CD8-positive, alpha-beta memory T cell (primary cell): Measurements from ENCODE around the gene EEF1AKMT3. TPM values are rescaled to one million over a fixed set of nuclear protein-coding genes. Genes with fewer than 3 reads are reported as not detected.
"Not testable (repeated sequence)": the region's sequence is repeated elsewhere in the genome, so short reads cannot be mapped to it uniquely, and the experiment has no call there.

ENCODE experiments used
- CTCF ChIA-PET: fragments of 350-600 bp; sonication (Branson Sonifier 250); formaldehyde crosslinking; loops from one replicate; lab custom pipeline; 2021; ENCODE audit warnings: antibody characterized with exemption; lab: Charles Lee
- POLR2A ChIA-PET: fragments of 350-600 bp; sonication (Branson Sonifier 250); formaldehyde crosslinking; loops from one replicate; lab custom pipeline; 2021; ENCODE audit warnings: antibody characterized with exemption; lab: Charles Lee
- DNase-seq, 5 donors: peaks; one replicate each; pipeline versions ENCODE4 v3.0.0 to v3.0.0-alpha.2; 2020 to 2022; ENCODE audit warnings: mixed read lengths in 1 of 5
- H3K27ac ChIP-seq: one replicate; pipeline ENCODE4 v1.7.0; 2013; ENCODE audit warnings: low read depth, mild to moderate bottlenecking, low read length, moderate library complexity
- H3K27me3 ChIP-seq: 2 replicates; pipeline ENCODE4 v1.7.0; 2013; ENCODE audit warnings: low read length, mild to moderate bottlenecking; ENCODE audit not compliant: insufficient read depth, poor library complexity, severe bottlenecking
- H3K36me3 ChIP-seq: 2 replicates; pipeline ENCODE4 v1.7.0; 2013; ENCODE audit warnings: mild to moderate bottlenecking, low read length, moderate library complexity; ENCODE audit not compliant: insufficient read depth
- H3K4me1 ChIP-seq: 2 replicates; pipeline ENCODE4 v1.7.0; 2013; ENCODE audit warnings: mild to moderate bottlenecking, low read length, moderate library complexity; ENCODE audit not compliant: insufficient read depth
- H3K4me3 ChIP-seq: 2 replicates; pipeline ENCODE4 v1.7.0; 2013; ENCODE audit warnings: mild to moderate bottlenecking, low read length
- H3K9me3 ChIP-seq: 2 replicates; pipeline ENCODE4 v1.7.0; 2013; ENCODE audit warnings: mild to moderate bottlenecking, low read length
- H3K27ac Mint-ChIP-seq, 8 donors: one replicate each; pipeline ENCODE4 v1.8.0; 2020 to 2021; ENCODE audit warnings: mixed read lengths in 8 of 8, mild to moderate bottlenecking in 6 of 8, inconsistent platforms in 3 of 8, moderate library complexity in 3 of 8
- H3K27me3 Mint-ChIP-seq, 2 donors: one replicate each; pipeline ENCODE4 v1.8.0; 2020 to 2021; ENCODE audit warnings: mixed read lengths in 2 of 2, mild to moderate bottlenecking in 1 of 2, moderate library complexity in 1 of 2
- H3K36me3 Mint-ChIP-seq, 3 donors: one replicate each; pipeline ENCODE4 v1.8.0; 2020 to 2021; ENCODE audit warnings: mixed read lengths in 3 of 3, inconsistent platforms in 1 of 3, mild to moderate bottlenecking in 1 of 3
- H3K4me1 Mint-ChIP-seq, 3 donors: one replicate each; pipeline ENCODE4 v1.8.0; 2020 to 2021; ENCODE audit warnings: mixed read lengths in 3 of 3, inconsistent platforms in 1 of 3, mild to moderate bottlenecking in 1 of 3
- H3K4me3 Mint-ChIP-seq, 7 donors: one replicate each; pipeline ENCODE4 v1.8.0; 2020 to 2021; ENCODE audit warnings: mixed read lengths in 7 of 7, mild to moderate bottlenecking in 6 of 7, moderate library complexity in 4 of 7, inconsistent platforms in 2 of 7
- H3K9me3 Mint-ChIP-seq, 5 donors: one replicate each; pipeline ENCODE4 v1.8.0; 2020 to 2022; ENCODE audit warnings: mixed read lengths in 5 of 5, mild to moderate bottlenecking in 3 of 5, moderate library complexity in 2 of 5, inconsistent platforms in 1 of 5
- polyA plus RNA-seq: library from polyadenylated mRNA; unstranded; fragments of 300-500 nt; fragmentation: Illumina TruSeq; gene quantifications from one replicate; pipeline ENCODE4 v1.2.3, GENCODE V29; 2021
- total RNA-seq, 2 experiments: library from RNA; stranded (reverse); gene quantifications; one replicate each; pipeline ENCODE4 v1.2.3, GENCODE V29; 2021

The EEF1AKMT3 gene
- total and polyA plus RNA-seq, 3 experiments from 2014 or later = 3.3 to 3.9 (median 3.5) TPM

DNA sequence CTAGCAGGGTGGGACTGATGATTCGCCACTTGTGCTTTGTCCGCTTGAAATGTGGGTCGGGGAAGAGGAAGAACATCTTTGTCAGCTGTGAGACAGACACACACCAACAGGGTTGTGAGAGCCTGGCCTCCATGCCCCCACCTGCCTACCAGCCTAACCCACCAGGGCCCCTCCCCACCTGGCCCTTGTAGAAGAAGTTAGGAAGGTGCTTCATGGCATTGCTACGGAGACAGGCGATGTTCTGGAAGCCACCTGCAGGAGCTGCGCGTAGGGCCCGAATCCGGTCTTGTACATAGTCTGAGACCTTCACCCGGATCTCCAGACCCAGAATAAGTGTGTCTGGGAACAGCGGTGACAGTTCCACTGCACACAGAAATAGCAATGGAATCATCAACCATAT, 2.8 kb upstream of the EEF1AKMT3 start:
- peak overlapping the region in 4 of 8 donors; percentile 1 to 84 (median 44) for H3K27ac Mint-ChIP-seq
- ChIA-PET POLR2A (no interaction called here), CTCF (interaction anchor here (0.9 to 2.1 kb wide), 2 partner anchors 11 to 13 kb away, joined by 3 to 6 read pairs; no protein-coding TSS in a partner anchor)
- H3K4me1 ChIP-seq = peaks cover 31% of the 10 kb centered on the region
- H3K4me3 Mint-ChIP-seq = peak overlapping the region in 2 of 7 donors; percentile 14 to 71
- H3K27me3 ChIP-seq = peaks cover 14% of the 10 kb centered on the region
- H3K36me3 Mint-ChIP-seq = peaks cover 0 to 19% (median 10%) of the 10 kb centered on the region in 3 donors
- peaks cover 0 to 6% (median 0%) of the 10 kb centered on the region in 5 donors for H3K9me3 Mint-ChIP-seq
- H3K9me3 ChIP-seq = no peaks in the 10 kb centered on the region
- peaks cover 33 to 46% (median 35%) of the 10 kb centered on the region in 3 donors for H3K4me1 Mint-ChIP-seq
- H3K36me3 ChIP-seq = no peaks in the 10 kb centered on the region
- peaks cover 17 to 22% of the 10 kb centered on the region in 2 donors for H3K27me3 Mint-ChIP-seq
- no peak overlapping the region for H3K4me3 ChIP-seq
- DNase-seq = no peak
- H3K27ac ChIP-seq = no peak overlapping the region

DNA sequence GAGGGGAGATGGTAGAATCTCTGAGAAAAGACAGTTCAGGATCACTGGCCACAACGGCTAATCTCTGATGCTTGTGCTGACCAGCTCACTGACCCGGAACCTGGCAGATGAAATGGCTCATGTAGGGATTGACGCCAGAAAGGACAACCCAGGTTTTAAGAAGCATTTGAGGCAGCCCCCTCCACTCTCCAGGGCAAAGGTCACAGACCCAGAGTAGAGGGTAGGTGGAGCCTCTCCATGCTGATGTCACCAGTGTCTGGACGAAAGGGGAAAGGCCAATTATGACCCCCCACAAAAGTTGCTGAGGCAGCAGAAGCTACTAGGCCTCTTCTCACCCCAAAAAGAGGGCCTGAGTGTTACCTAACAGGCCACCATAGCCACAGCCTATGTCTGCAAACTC, 1.7 kb upstream of the EEF1AKMT3 start:
- Mint-ChIP-seq H3K9me3 (peaks cover 0 to 6% (median 0%) of the 10 kb centered on the region in 5 donors), H3K4me1 (peaks cover 25 to 35% (median 30%) of the 10 kb centered on the region in 3 donors), H3K27me3 (peaks cover 7 to 13% of the 10 kb centered on the region in 2 donors), H3K36me3 (peaks cover 2 to 18% (median 13%) of the 10 kb centered on the region in 3 donors), H3K4me3 (peak overlapping the region in 6 of 7 donors; percentile 16 to 93 (median 48)), H3K27ac (peak overlapping the region in 6 of 8 donors; percentile 39 to 98 (median 62))
- CTCF ChIA-PET = interaction anchor here (0.7 to 2.1 kb wide), 2 partner anchors 14 to 17 kb away, joined by 3 to 6 read pairs; no protein-coding TSS in a partner anchor
- POLR2A ChIA-PET = interaction anchor here (0.6 kb wide), 1 partner anchor 277 kb away, joined by 3 read pairs; no protein-coding TSS in a partner anchor
- Histone ChIP-seq H3K4me1 (peaks cover 22% of the 10 kb centered on the region), H3K27me3 (peaks cover 10% of the 10 kb centered on the region), H3K4me3 (no peak overlapping the region), H3K9me3 (no peaks in the 10 kb centered on the region), H3K36me3 (no peaks in the 10 kb centered on the region), H3K27ac (peak overlapping the region; percentile 89)
- no peak for DNase-seq

DNA sequence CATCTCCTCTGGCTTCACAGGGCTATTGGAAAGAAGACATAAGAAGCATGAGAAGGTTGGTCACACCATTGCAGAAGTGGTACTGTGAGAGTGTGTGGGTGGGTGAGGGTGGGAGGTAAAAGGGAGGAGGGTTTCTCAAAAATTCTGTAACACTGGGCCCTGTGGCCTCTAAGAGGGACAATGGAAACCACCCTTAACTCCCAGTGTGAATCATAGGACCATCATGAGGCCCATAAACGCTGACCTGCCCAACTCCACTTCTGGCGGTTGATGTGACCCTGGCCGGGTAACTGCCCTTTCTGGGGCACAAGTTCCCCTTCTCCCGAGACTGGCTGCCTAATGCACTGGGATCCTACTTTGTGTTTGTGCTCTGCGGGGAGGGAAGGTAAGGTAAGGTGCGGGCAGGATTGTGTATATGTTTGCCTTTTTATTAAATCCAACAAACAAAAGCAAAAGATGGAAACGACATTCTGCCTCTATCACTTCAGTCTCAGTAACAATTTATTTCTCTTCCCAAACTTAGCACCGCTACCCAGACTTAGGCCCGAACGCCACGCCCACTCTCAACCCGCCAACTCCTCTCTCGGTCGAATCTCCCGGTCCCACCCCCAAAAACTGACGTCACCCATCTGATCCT, 1.1 kb upstream of the EEF1AKMT3 start:
- H3K4me1 Mint-ChIP-seq = peaks cover 23 to 29% (median 26%) of the 10 kb centered on the region in 3 donors
- Histone ChIP-seq H3K9me3 (no peaks in the 10 kb centered on the region), H3K4me1 (peaks cover 16% of the 10 kb centered on the region), H3K36me3 (no peaks in the 10 kb centered on the region), H3K27ac (peak overlapping the region; percentile 89), H3K4me3 (peak overlapping the region; percentile 93), H3K27me3 (peaks cover 7% of the 10 kb centered on the region)
- ChIA-PET POLR2A (interaction anchor here (0.6 to 1.3 kb wide), 3 partner anchors 10 to 277 kb away, joined by 3 to 6 read pairs (median 4); partner anchors contain the start of gene ATP23), CTCF (interaction anchor here (0.7 to 2.2 kb wide), 7 partner anchors 9 to 131 kb away, joined by 3 to 14 read pairs (median 3); partner anchors contain the start of gene TSFM)
- peak overlapping the region; percentile 92 to 99 (median 98) for H3K27ac Mint-ChIP-seq
- DNase-seq = peak in 3 of 5 donors; percentile 71 to 83 (median 76)
- peaks cover 0 to 4% (median 0%) of the 10 kb centered on the region in 5 donors for H3K9me3 Mint-ChIP-seq
- H3K36me3 Mint-ChIP-seq = peaks cover 7 to 18% (median 14%) of the 10 kb centered on the region in 3 donors
- peak overlapping the region; percentile 93 to 99 (median 96) for H3K4me3 Mint-ChIP-seq
- H3K27me3 Mint-ChIP-seq = peaks cover 4 to 10% of the 10 kb centered on the region in 2 donors

DNA sequence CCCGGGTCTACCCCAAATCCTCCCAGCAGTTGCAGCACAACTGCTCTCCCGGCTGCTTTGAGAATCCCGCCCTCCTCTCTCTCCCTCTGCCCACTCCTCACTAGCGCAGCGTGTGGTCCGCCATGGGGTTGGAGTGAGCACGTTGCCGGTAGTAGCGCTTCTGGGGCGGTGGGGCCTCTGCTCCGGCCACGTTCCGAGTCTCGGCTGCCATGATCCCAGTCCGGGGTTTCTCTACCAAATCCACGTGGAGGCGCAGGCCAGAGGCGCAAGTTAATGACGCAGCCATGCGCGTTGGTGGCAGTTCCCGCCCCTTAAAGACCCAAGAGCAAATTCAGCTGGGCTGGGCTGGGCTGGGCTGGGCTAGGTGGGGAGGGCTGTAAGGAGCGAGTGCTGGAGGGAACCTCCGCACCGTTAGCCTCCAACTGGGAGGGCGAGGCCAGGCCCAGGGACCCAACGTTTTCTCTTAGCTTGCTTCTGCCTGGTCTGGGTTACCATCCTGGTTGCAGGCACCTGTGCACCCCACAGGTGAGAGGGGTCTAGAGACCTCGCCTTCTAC, 463 bp upstream of the EEF1AKMT3 start, which contains the start of gene METTL1:
Gene METTL1, minus strand, starts transcription at position 233 of the 556 bp plus-strand sequence. Its CDS starts 22 bp downstream, at position 211.
- DNase-seq = peak; percentile 82 to 92 (median 86)
- no peaks in the 10 kb centered on the region for H3K36me3 ChIP-seq
- H3K9me3 ChIP-seq = no peaks in the 10 kb centered on the region
- Mint-ChIP-seq H3K4me3 (peak within 1 kb of the TSS; percentile 93 to 99 (median 96)), H3K27ac (peak within 1 kb of the TSS; percentile 92 to 99 (median 98)), H3K9me3 (no peaks in the 10 kb centered on the region), H3K4me1 (peaks cover 19 to 23% (median 21%) of the 10 kb centered on the region in 3 donors), H3K27me3 (peaks cover 0 to 5% of the 10 kb centered on the region in 2 donors), H3K36me3 (peaks cover 7 to 18% (median 14%) of the 10 kb centered on the region in 3 donors)
- ChIA-PET POLR2A (interaction anchor here (0.5 to 1.3 kb wide), 6 partner anchors 9 to 1300 kb away, joined by 4 to 6 read pairs (median 6); partner anchors contain the start of genes ATP23, TSFM and TSPAN31), CTCF (interaction anchor here (0.9 to 2.2 kb wide), 5 partner anchors 10 to 131 kb away, joined by 3 to 14 read pairs (median 3); partner anchors contain the start of gene TSFM)
- H3K27me3 ChIP-seq = peaks cover 1% of the 10 kb centered on the region
- H3K27ac ChIP-seq = peak within 1 kb of the TSS; percentile 89
- H3K4me3 ChIP-seq = peak within 1 kb of the TSS; percentile 93
- H3K4me1 ChIP-seq = peaks cover 12% of the 10 kb centered on the region

DNA sequence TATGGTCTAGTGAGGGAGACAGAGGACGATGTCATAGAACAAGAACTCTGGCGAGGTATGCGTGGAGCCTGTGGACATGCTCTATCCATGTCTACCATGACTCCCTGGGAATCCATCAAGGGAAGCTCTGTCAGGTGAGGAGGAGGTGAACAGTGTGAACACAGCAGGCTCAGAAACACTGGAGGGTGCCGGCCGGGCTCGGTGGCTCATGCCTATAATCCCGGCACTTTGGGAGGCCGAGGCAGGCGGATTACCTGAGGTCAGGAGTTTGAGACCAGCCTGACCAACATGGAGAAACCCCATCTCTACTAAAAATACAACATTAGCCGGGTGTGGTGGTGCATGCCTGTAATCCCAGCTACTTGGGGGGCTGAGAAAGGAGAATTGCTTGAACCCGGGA, 2.2 kb downstream of the EEF1AKMT3 start:
- CTCF ChIA-PET, H3K27ac ChIP-seq, H3K27me3 ChIP-seq, H3K27ac Mint-ChIP-seq, H3K36me3 ChIP-seq, H3K9me3 Mint-ChIP-seq, H3K27me3 Mint-ChIP-seq, H3K9me3 ChIP-seq, POLR2A ChIA-PET, H3K4me3 ChIP-seq, DNase-seq: not testable (repeated sequence)
- peaks cover 7 to 10% (median 8%) of the 10 kb centered on the region in 3 donors for H3K36me3 Mint-ChIP-seq
- H3K4me3 Mint-ChIP-seq = peak overlapping the region in 2 of 7 donors; percentile 44 to 51
- H3K4me1 ChIP-seq = peaks cover 13% of the 10 kb centered on the region
- H3K4me1 Mint-ChIP-seq = peaks cover 22 to 28% (median 25%) of the 10 kb centered on the region in 3 donors

DNA sequence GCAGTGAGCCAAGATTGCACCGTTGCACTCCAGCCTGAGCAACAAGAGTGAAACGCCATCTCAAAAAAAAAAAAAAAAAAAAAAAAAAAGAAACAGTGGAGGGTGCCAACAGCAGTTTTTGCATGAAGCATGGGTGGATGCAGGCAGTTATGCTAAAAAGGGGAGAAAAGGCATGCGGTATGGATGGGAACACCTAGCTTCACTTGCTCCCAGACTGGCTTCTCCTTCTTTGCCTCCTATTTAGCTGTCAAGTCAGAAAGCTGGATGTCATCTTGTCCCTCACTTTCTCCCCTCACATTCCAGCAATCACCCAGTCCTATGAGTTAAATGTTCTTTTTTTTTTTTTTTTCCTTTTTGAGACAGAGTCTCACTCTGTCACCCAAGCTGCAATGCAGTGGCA, 2.6 kb downstream of the EEF1AKMT3 start:
- peaks cover 0 to 2% of the 10 kb centered on the region in 2 donors for H3K27me3 Mint-ChIP-seq
- no peak for DNase-seq
- POLR2A ChIA-PET = interaction anchor here (0.8 kb wide), 1 partner anchor 53 kb away, joined by 3 read pairs; no protein-coding TSS in a partner anchor

DNA sequence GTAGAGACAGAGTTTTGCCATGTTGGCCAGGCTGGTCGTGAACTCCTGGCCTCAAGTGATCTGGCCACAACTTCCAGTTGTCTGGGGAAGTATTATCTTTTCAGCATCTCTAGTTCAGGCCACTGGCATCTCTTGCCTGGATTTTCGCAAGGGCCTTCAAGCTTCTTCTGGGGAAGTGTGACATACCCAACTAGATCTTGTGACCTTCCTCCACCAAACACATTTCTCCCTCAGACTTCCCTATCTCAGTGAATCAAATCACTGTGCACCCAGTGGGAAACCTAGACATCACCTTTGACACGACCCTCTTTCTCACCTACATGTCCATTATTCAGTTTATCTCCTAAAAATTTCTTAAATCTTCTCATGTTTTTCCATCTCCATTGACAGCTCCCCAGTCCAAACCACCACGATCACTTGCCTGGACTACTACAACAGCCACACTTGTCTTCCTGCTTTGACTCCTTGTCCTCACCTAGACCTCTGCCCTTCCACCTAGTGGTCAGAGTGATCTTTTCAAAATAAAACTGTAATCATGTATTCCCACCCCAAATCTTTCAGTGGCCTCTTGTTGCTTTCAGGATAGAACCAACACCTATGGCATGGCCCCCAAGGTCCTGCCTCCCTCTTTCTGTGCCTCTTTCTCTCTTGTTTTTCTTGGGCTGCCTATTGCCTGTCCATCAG, 3.3 kb downstream of the EEF1AKMT3 start:
- Mint-ChIP-seq H3K9me3 (no peaks in the 10 kb centered on the region), H3K4me1 (peaks cover 27 to 39% (median 31%) of the 10 kb centered on the region in 3 donors), H3K27me3 (peaks cover 0 to 2% of the 10 kb centered on the region in 2 donors), H3K36me3 (peaks cover 6 to 7% (median 7%) of the 10 kb centered on the region in 3 donors), H3K27ac (peak overlapping the region in 3 of 8 donors; percentile 2 to 25 (median 18)), H3K4me3 (peak overlapping the region in 3 of 7 donors; percentile 5 to 57 (median 5))
- no peaks in the 10 kb centered on the region for H3K36me3 ChIP-seq
- H3K4me3 ChIP-seq = no peak overlapping the region
- DNase-seq = no peak
- H3K4me1 ChIP-seq = peaks cover 24% of the 10 kb centered on the region
- no peaks in the 10 kb centered on the region for H3K9me3 ChIP-seq
- CTCF ChIA-PET = interaction anchor here (1.4 kb wide), 1 partner anchor 19 kb away, joined by 5 read pairs; no protein-coding TSS in a partner anchor
- H3K27ac ChIP-seq = no peak overlapping the region
- POLR2A ChIA-PET = interaction anchor here (0.8 kb wide), 1 partner anchor 54 kb away, joined by 3 read pairs; no protein-coding TSS in a partner anchor
- no peaks in the 10 kb centered on the region for H3K27me3 ChIP-seq

More for the DNA sequence above, 2.6 kb downstream of the EEF1AKMT3 start:
- peak overlapping the region in 1 of 7 donors; percentile 57 for H3K4me3 Mint-ChIP-seq
- H3K27ac Mint-ChIP-seq = peak overlapping the region in 1 of 8 donors; percentile 89
- CTCF ChIA-PET = interaction anchor here (1.4 kb wide), 1 partner anchor 19 kb away, joined by 5 read pairs; no protein-coding TSS in a partner anchor
- Histone ChIP-seq H3K4me3 (no peak overlapping the region), H3K27ac (no peak overlapping the region), H3K4me1 (peaks cover 17% of the 10 kb centered on the region), H3K9me3 (no peaks in the 10 kb centered on the region), H3K27me3 (no peaks in the 10 kb centered on the region), H3K36me3 (no peaks in the 10 kb centered on the region)
- no peaks in the 10 kb centered on the region for H3K9me3 Mint-ChIP-seq
- H3K36me3 Mint-ChIP-seq = peaks cover 7% of the 10 kb centered on the region in 3 donors
- peaks cover 25 to 33% (median 30%) of the 10 kb centered on the region in 3 donors for H3K4me1 Mint-ChIP-seq
